Chondrocyte (in vitro differentiated cells): ENCODE data around the gene MSH2. TPM values are rescaled to one million over a fixed set of nuclear protein-coding genes. Genes with fewer than 3 reads are reported as not detected.
A peak's percentile ranks its signal among the peaks of the same experiment; 100 is the strongest.
"Not testable (repeated sequence)": the region's sequence is repeated elsewhere in the genome, so short reads cannot be mapped to it uniquely, and the experiment has no call there.

Experiments
- DNase-seq: peaks from one replicate; pipeline ENCODE4 v3.0.0; 2021; ENCODE audit warnings: mixed read lengths, low spot score
- H3K27ac Mint-ChIP-seq: one replicate; pipeline ENCODE4 v1.8.0; 2021; ENCODE audit warnings: mild to moderate bottlenecking, moderate library complexity, mixed read lengths; ENCODE audit not compliant: unreplicated experiment
- H3K27me3 Mint-ChIP-seq: 2 replicates; pipeline ENCODE4 v1.8.0; 2021; ENCODE audit warnings: low read depth, mixed read lengths
- H3K36me3 Mint-ChIP-seq: 2 replicates; pipeline ENCODE4 v1.8.0; 2021; ENCODE audit warnings: low read depth, mixed read lengths
- H3K4me1 Mint-ChIP-seq: 2 replicates; pipeline ENCODE4 v1.8.0; 2021; ENCODE audit warnings: low read depth, mild to moderate bottlenecking, mixed read lengths
- H3K4me3 Mint-ChIP-seq: one replicate; pipeline ENCODE4 v1.8.0; 2021; ENCODE audit warnings: mild to moderate bottlenecking, moderate library complexity, mixed read lengths; ENCODE audit not compliant: unreplicated experiment
- H3K9me3 Mint-ChIP-seq: 2 replicates; pipeline ENCODE4 v1.8.0; 2021; ENCODE audit warnings: low read depth, mixed read lengths
- total RNA-seq: library from RNA; stranded (reverse); gene quantifications from 3 replicates; pipeline ENCODE4 v1.2.1, GENCODE V29; 2021
- TF ChIP-seq, protein P1 (sequence below): fragments of 200-600 bp; sonication (generic); IDR thresholded peaks from 2 replicates; pipeline ENCODE4 v1.5.0; 2021; ENCODE audit warnings: antibody characterized with exemption, mild to moderate bottlenecking, moderate library complexity

Gene MSH2
- total RNA-seq, 1 donor from 2014 or later: 21.0 TPM

DNA sequence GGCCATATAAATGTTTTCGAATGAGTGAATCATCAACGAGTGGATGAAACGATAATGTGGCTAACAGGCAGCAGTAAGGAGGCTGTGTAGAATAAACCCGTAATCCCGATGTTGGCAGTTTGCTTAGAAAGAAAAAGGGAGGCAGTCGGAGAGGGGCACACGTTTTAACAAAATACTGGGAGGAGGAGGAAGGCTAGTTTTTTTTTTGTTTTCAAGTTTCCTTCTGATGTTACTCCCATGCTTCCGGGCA lies 476 bp upstream of the MSH2 start:
- TF ChIP-seq, protein P1, sequence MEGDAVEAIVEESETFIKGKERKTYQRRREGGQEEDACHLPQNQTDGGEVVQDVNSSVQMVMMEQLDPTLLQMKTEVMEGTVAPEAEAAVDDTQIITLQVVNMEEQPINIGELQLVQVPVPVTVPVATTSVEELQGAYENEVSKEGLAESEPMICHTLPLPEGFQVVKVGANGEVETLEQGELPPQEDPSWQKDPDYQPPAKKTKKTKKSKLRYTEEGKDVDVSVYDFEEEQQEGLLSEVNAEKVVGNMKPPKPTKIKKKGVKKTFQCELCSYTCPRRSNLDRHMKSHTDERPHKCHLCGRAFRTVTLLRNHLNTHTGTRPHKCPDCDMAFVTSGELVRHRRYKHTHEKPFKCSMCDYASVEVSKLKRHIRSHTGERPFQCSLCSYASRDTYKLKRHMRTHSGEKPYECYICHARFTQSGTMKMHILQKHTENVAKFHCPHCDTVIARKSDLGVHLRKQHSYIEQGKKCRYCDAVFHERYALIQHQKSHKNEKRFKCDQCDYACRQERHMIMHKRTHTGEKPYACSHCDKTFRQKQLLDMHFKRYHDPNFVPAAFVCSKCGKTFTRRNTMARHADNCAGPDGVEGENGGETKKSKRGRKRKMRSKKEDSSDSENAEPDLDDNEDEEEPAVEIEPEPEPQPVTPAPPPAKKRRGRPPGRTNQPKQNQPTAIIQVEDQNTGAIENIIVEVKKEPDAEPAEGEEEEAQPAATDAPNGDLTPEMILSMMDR: no peak
- H3K36me3 Mint-ChIP-seq: peaks cover 5% of the 10 kb centered on the region
- H3K4me1 Mint-ChIP-seq: peaks cover 25% of the 10 kb centered on the region
- no peaks in the 10 kb centered on the region for H3K27me3 Mint-ChIP-seq
- no peak for DNase-seq
- peaks cover 4% of the 10 kb centered on the region for H3K9me3 Mint-ChIP-seq
- H3K27ac Mint-ChIP-seq: peak overlapping the region; percentile 79
- H3K4me3 Mint-ChIP-seq: peak overlapping the region; percentile 88

DNA sequence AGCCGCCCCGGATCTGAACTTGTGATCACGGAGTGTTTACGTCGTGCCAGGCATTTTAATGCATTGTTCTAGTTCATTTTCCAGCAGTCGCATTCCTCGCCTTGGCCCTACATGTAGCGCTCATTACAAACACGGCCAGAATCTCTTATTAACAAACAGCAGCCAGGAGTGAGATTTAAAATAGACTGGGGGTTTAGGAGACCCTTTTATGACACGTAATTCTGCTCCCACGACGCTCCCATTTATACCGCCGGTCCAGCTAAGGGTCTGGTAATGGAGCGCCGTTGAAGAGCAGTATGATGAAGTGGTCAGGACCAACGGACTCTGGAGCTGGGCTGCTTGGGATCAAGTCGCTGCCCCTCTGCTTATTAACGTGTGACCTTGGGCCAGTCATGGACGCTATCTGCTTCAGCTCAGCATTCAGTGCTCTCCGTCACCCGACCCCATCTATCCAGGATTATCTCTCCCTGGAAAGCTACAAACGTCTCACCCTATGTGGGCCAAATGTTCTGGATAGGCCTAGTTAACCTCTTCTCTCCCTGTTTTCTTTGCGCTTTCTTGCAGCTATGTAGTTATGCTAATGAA lies 745 bp downstream of the MSH2 start:
- H3K4me1 Mint-ChIP-seq: peaks cover 25% of the 10 kb centered on the region
- H3K27ac Mint-ChIP-seq: peak overlapping the region; percentile 79
- H3K36me3 Mint-ChIP-seq: peaks cover 5% of the 10 kb centered on the region
- peak; percentile 32 for DNase-seq
- H3K4me3 Mint-ChIP-seq: peak overlapping the region; percentile 88
- TF ChIP-seq, protein P1: no peak
- peaks cover 4% of the 10 kb centered on the region for H3K9me3 Mint-ChIP-seq
- H3K27me3 Mint-ChIP-seq: no peaks in the 10 kb centered on the region

DNA sequence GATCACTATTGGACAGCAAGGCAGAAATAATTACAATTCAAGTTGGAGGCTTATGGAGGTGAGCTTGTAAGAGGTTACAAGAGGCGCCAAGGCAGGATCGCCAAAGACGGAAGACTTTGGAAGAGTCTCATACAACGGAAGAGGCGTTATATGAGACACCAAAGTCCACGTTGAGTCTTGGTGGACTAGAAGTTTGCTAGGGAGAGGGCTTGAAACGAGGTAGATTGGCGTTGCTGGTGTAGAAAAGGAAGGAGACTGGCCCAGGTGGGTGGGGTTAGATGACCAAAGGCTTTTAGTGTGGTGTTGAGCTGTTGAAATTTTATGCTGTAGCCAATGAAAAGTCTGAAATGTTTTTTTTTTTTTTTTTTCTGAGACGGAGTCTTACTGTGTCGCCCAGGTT lies 1.4 kb downstream of the MSH2 start:
- Mint-ChIP-seq H3K4me3 (peak overlapping the region; percentile 88), H3K36me3 (peaks cover 5% of the 10 kb centered on the region), H3K9me3 (peaks cover 4% of the 10 kb centered on the region), H3K27me3 (no peaks in the 10 kb centered on the region), H3K27ac (no peak overlapping the region), H3K4me1 (peaks cover 25% of the 10 kb centered on the region)
- TF ChIP-seq, protein P1: no peak
- DNase-seq: peak; percentile 30

DNA sequence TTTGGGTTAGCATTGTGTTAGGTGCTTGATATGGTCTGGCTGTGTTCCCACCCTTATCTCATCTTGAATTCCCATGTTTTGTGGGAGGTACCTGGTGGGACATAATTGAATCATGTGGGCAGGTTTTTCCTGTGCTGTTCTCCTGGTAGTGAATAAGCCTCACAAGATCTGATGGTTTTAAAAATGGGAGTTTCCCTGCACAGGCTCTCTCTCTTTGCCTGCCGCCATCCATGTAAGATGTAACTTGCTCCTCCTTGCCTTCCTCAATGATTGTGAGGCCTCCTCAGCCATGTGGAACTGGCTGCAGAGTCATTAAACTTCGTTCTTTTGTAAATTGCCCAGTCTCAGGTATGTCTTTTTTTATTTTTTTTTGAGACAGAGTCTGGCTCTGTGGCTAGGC lies 2.8 kb downstream of the MSH2 start:
- Mint-ChIP-seq H3K9me3 (peaks cover 4% of the 10 kb centered on the region), H3K27ac (no peak overlapping the region), H3K4me1 (peaks cover 25% of the 10 kb centered on the region), H3K27me3 (no peaks in the 10 kb centered on the region), H3K4me3 (no peak overlapping the region), H3K36me3 (peaks cover 7% of the 10 kb centered on the region)
- DNase-seq: no peak
- TF ChIP-seq, protein P1: no peak

DNA sequence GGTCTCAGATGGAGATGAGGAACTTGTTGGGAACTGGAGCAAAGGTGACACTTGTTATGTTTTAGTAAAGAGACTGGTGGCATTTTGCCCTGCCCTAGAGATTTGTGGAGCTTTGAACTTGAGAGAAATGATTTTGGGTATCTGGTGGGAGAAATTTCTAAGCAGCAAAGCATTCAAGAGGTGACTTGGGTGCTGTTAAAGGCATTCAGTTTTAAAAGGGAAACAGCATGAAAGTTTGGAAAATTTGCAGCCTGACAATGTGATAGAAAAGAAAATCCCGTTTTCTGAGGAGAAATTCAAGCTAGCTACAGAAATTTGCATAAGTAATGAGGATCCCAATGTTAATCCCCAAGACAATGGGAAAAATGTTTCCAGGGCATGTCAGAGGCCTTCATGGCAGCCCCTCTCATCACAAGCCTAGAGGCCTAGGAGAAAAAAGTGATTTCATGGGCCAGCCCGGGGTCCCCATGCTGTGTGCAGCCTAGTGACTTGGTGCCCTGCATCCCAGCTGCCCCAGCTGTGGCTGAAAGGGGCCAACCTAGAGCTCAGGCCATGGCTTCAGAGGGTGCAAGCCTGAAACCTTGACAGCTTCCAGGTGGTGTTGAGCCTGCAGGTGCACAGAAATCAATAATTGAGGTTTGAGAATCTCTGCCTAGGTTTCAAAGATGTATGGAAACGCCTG lies 3.8 kb downstream of the MSH2 start:
- not testable (repeated sequence) for H3K4me3 Mint-ChIP-seq, H3K27ac Mint-ChIP-seq, H3K9me3 Mint-ChIP-seq, H3K27me3 Mint-ChIP-seq, H3K36me3 Mint-ChIP-seq
- DNase-seq: peak; percentile 52
- H3K4me1 Mint-ChIP-seq: peaks cover 25% of the 10 kb centered on the region

DNA sequence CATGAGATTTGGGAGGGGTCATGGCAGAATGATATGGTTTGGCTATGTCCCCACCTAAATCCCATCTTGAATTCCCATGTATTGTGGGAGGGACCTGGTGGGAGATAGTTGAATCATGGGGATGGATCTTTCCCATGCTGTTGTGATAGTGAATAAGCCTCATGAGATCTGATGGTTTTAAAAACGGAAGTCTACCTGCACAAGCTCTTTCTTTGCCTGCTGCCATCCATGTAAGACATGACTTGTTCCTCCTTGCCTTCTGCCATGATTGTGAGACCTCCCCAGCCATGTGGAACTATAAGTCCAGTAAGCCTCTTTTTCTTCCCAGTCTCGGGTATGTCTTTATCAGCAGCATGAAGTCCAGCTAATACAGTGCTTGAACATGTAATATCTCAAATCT lies 5.0 kb downstream of the MSH2 start:
- not testable (repeated sequence) for H3K27me3 Mint-ChIP-seq, DNase-seq, H3K9me3 Mint-ChIP-seq, H3K4me3 Mint-ChIP-seq, H3K27ac Mint-ChIP-seq, H3K36me3 Mint-ChIP-seq
- peaks cover 16% of the 10 kb centered on the region for H3K4me1 Mint-ChIP-seq
